Astrocyte (in vitro differentiated cells and primary cell): ENCODE data around the gene UST. TPM values are rescaled to one million over a fixed set of nuclear protein-coding genes. Genes with fewer than 3 reads are reported as not detected.
"Not testable (repeated sequence)": the region's sequence is repeated elsewhere in the genome, so short reads cannot be mapped to it uniquely, and the experiment has no call there.

ENCODE experiments used
- DNase-seq: peaks from one replicate; pipeline ENCODE4 v3.0.0-alpha.2; 2010; ENCODE audit warnings: low read depth
- FAIRE-seq: peaks from 2 replicates; lab custom pipeline; 2011; peaks lifted over from hg19 to GRCh38; lab: Jason Lieb, UNC
- H2AFZ ChIP-seq: 2 replicates; pipeline ENCODE4 v1.6.0; 2012; ENCODE audit warnings: low read depth, low read length, inconsistent platforms
- H3K27ac ChIP-seq: 2 replicates; pipeline ENCODE4 v1.5.1; 2011; ENCODE audit warnings: low read depth, low read length, inconsistent platforms
- H3K27me3 ChIP-seq: 2 replicates; pipeline ENCODE4 v1.6.0; 2011; ENCODE audit warnings: low read length, inconsistent platforms; ENCODE audit not compliant: insufficient read depth
- H3K36me3 ChIP-seq: 2 replicates; pipeline ENCODE4 v1.5.1; 2011; ENCODE audit warnings: low read length, inconsistent platforms; ENCODE audit not compliant: insufficient read depth
- H3K4me1 ChIP-seq: 2 replicates; pipeline ENCODE4 v1.5.1; 2011; ENCODE audit warnings: low read length, inconsistent platforms; ENCODE audit not compliant: insufficient read depth
- H3K4me2 ChIP-seq: 2 replicates; pipeline ENCODE4 v1.6.0; 2012; ENCODE audit warnings: low read length, inconsistent platforms
- H3K4me3 ChIP-seq: 2 replicates; pipeline ENCODE4 v1.5.1; 2011; ENCODE audit warnings: low read depth, mild to moderate bottlenecking, low read length, inconsistent platforms; ENCODE audit not compliant: insufficient read depth
- H3K79me2 ChIP-seq: 2 replicates; pipeline ENCODE4 v1.6.0; 2012; ENCODE audit warnings: mild to moderate bottlenecking, low read length, inconsistent platforms; ENCODE audit not compliant: insufficient read depth
- H3K9ac ChIP-seq: 2 replicates; pipeline ENCODE4 v1.6.0; 2012; ENCODE audit warnings: mild to moderate bottlenecking, low read length, inconsistent platforms
- H3K9me3 ChIP-seq: 2 replicates; pipeline ENCODE4 v1.5.1; 2012; ENCODE audit warnings: low read depth, mild to moderate bottlenecking, low read length, inconsistent platforms; ENCODE audit not compliant: insufficient read depth
- H4K20me1 ChIP-seq: 2 replicates; pipeline ENCODE4 v1.6.0; 2012; ENCODE audit warnings: low read length, inconsistent platforms; ENCODE audit not compliant: insufficient read depth
- H3K27ac Mint-ChIP-seq: one replicate; pipeline ENCODE4 v1.8.0; 2021; ENCODE audit warnings: mild to moderate bottlenecking, mixed read lengths; ENCODE audit not compliant: unreplicated experiment
- H3K27me3 Mint-ChIP-seq: one replicate; pipeline ENCODE4 v1.8.0; 2021; ENCODE audit warnings: low read depth, mixed read lengths; ENCODE audit not compliant: unreplicated experiment
- H3K36me3 Mint-ChIP-seq: one replicate; pipeline ENCODE4 v1.8.0; 2021; ENCODE audit warnings: low read depth, mixed read lengths; ENCODE audit not compliant: unreplicated experiment
- H3K4me1 Mint-ChIP-seq: one replicate; pipeline ENCODE4 v1.8.0; 2021; ENCODE audit warnings: low read depth, mixed read lengths; ENCODE audit not compliant: unreplicated experiment
- H3K4me3 Mint-ChIP-seq: one replicate; pipeline ENCODE4 v1.8.0; 2021; ENCODE audit warnings: mild to moderate bottlenecking, moderate library complexity, mixed read lengths; ENCODE audit not compliant: unreplicated experiment
- H3K9me3 Mint-ChIP-seq: one replicate; pipeline ENCODE4 v1.8.0; 2021; ENCODE audit warnings: mild to moderate bottlenecking, mixed read lengths; ENCODE audit not compliant: unreplicated experiment
- EZH2 ChIP-seq: IDR thresholded peaks from 2 replicates; pipeline ENCODE4 v1.6.1; 2012; ENCODE audit warnings: mild to moderate bottlenecking, low read length, inconsistent platforms; ENCODE audit not compliant: insufficient read depth
- total RNA-seq: library from RNA; stranded (reverse); gene quantifications from 2 replicates; pipeline ENCODE4 v1.2.1, GENCODE V29; 2021
- TF ChIP-seq, protein P1 (sequence below): IDR thresholded peaks from 2 replicates; pipeline ENCODE4 v1.5.1; 2011; ENCODE audit warnings: low read depth, mild to moderate bottlenecking, inconsistent platforms, low read length, moderate library complexity; ENCODE audit not compliant: insufficient read depth

UST gene
- total RNA-seq, 1 donor from 2014 or later: 15.3 TPM

- Mint-ChIP-seq H3K27me3 (peaks cover 5% of the 10 kb centered on the region), H3K36me3 (no peaks in the 10 kb centered on the region), H3K4me3 (no peak overlapping the region), H3K27ac (no peak overlapping the region), H3K4me1 (peaks cover 2% of the 10 kb centered on the region), H3K9me3 (no peaks in the 10 kb centered on the region)
- peak; percentile 58 for DNase-seq
- no peaks in the 10 kb centered on the region for H3K9me3 ChIP-seq
- no peak overlapping the region for H3K4me3 ChIP-seq
- H3K27ac ChIP-seq: no peak overlapping the region
- TF ChIP-seq, protein P1, sequence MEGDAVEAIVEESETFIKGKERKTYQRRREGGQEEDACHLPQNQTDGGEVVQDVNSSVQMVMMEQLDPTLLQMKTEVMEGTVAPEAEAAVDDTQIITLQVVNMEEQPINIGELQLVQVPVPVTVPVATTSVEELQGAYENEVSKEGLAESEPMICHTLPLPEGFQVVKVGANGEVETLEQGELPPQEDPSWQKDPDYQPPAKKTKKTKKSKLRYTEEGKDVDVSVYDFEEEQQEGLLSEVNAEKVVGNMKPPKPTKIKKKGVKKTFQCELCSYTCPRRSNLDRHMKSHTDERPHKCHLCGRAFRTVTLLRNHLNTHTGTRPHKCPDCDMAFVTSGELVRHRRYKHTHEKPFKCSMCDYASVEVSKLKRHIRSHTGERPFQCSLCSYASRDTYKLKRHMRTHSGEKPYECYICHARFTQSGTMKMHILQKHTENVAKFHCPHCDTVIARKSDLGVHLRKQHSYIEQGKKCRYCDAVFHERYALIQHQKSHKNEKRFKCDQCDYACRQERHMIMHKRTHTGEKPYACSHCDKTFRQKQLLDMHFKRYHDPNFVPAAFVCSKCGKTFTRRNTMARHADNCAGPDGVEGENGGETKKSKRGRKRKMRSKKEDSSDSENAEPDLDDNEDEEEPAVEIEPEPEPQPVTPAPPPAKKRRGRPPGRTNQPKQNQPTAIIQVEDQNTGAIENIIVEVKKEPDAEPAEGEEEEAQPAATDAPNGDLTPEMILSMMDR: no peak
- TF ChIP-seq EZH2: no peak
- H3K36me3 ChIP-seq: no peaks in the 10 kb centered on the region
- peaks cover 27% of the 10 kb centered on the region for H4K20me1 ChIP-seq
- no peaks in the 10 kb centered on the region for H3K27me3 ChIP-seq
- H3K79me2 ChIP-seq: peaks cover 42% of the 10 kb centered on the region
- peaks cover 10% of the 10 kb centered on the region for H3K4me1 ChIP-seq
- no peak overlapping the region for H2AFZ ChIP-seq
- no peak overlapping the region for H3K9ac ChIP-seq
- H3K4me2 ChIP-seq: no peak overlapping the region
- FAIRE-seq: no peak
Observed at GRCh38 chr6:148750838-148751792, 4.3 kb downstream of the UST start.

DNA sequence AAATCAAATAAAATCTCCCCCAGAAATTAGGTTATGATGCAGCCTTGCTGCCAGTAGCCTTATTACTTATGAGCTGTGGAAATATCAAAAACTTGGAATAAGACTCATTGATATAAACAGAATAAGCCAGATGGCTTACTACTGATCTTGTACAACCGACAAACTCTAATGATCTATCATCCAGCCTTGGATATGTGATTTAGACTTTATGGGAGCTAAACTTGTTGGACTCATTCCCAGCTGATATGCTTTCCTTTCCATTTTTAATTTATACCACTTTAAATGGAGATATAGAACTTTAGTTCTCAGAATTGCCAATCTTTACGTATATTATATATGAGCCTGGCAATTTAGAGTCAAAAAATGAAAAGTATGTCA lies 5.0 kb downstream of the UST start:
- no peaks in the 10 kb centered on the region for H3K9me3 Mint-ChIP-seq
- peaks cover 42% of the 10 kb centered on the region for H3K79me2 ChIP-seq
- peaks cover 2% of the 10 kb centered on the region for H3K4me1 Mint-ChIP-seq
- no peak for DNase-seq
- no peak for FAIRE-seq
- no peaks in the 10 kb centered on the region for H3K9me3 ChIP-seq
- H3K36me3 ChIP-seq: no peaks in the 10 kb centered on the region
- H3K27ac ChIP-seq: no peak overlapping the region
- TF ChIP-seq, protein P1: no peak
- TF ChIP-seq EZH2: no peak
- peaks cover 5% of the 10 kb centered on the region for H3K27me3 Mint-ChIP-seq
- peaks cover 7% of the 10 kb centered on the region for H3K4me1 ChIP-seq
- H3K4me3 Mint-ChIP-seq: no peak overlapping the region
- no peak overlapping the region for H3K4me2 ChIP-seq
- H2AFZ ChIP-seq: no peak overlapping the region
- H3K9ac ChIP-seq: no peak overlapping the region
- H3K27me3 ChIP-seq: no peaks in the 10 kb centered on the region
- peaks cover 27% of the 10 kb centered on the region for H4K20me1 ChIP-seq
- H3K4me3 ChIP-seq: no peak overlapping the region
- no peaks in the 10 kb centered on the region for H3K36me3 Mint-ChIP-seq
- no peak overlapping the region for H3K27ac Mint-ChIP-seq

DNA sequence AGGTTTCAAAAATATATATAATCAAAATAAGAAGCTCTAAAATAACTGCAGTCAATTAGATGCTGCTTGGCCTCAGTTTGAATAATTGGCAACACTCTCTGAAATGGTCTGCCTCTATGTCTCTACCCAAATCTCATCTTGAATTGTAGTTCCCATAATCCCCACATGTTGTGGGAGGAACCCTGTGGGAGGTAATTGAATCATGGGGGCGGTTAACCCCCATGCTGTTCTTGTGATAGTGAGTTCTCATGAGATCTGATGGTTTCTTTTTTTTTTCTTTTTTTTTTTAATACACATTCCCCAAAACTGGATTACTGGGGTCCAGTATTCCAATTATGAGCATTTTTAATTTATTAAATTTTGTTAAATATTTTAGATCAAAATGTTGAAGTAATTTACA lies 8.5 kb downstream of the UST start:
- DNase-seq, FAIRE-seq, H3K4me1 ChIP-seq, H3K36me3 Mint-ChIP-seq, H3K4me3 Mint-ChIP-seq, H3K27me3 ChIP-seq, H3K27me3 Mint-ChIP-seq, H3K9me3 Mint-ChIP-seq, H3K4me2 ChIP-seq, H3K27ac ChIP-seq, H3K27ac Mint-ChIP-seq, H3K4me3 ChIP-seq, H3K9ac ChIP-seq, H2AFZ ChIP-seq, H3K36me3 ChIP-seq, H3K9me3 ChIP-seq: not testable (repeated sequence)
- H4K20me1 ChIP-seq: peaks cover 13% of the 10 kb centered on the region
- peaks cover 35% of the 10 kb centered on the region for H3K79me2 ChIP-seq
- peaks cover 12% of the 10 kb centered on the region for H3K4me1 Mint-ChIP-seq
